HG03103 (cell line): ENCODE data around the gene C20orf141.
"Not testable (repeated sequence)": the region's sequence is repeated elsewhere in the genome, so short reads cannot be mapped to it uniquely, and the experiment has no call there.

Source experiments
- ATAC-seq: cut with Tn5 transposase; IDR thresholded peaks from one replicate; pipeline ENCODE4 v1.9.1; 2021; ENCODE audit warnings: low read depth; ENCODE audit not compliant: unreplicated experiment

C20orf141 gene

GRCh38 chr20:2814587-2815051 is at the start of gene C20orf141:
C20orf141 (plus strand) TSS chr20:2814987; CDS start chr20:2815185, 198 bp downstream.
- ATAC-seq = no peak

- no peak for ATAC-seq
These were observed 46.8 kb upstream of the C20orf141 start for GRCh38 chr20:2767768-2768631.

- no peak for ATAC-seq
These were observed 46.2 kb upstream of the C20orf141 start for GRCh38 chr20:2768632-2769015.

GRCh38 chr20:2770091-2770490 is 44.7 kb upstream of the C20orf141 start:
- ATAC-seq = not testable (repeated sequence)

GRCh38 chr20:2771631-2772080 is 43.1 kb upstream of the C20orf141 start:
- ATAC-seq = no peak

GRCh38 chr20:2773812-2774211 is 41.0 kb upstream of the C20orf141 start:
- no peak for ATAC-seq

- ATAC-seq = no peak
These were observed 39.6 kb upstream of the C20orf141 start for GRCh38 chr20:2775139-2775538.

GRCh38 chr20:2778602-2779321 is 36.0 kb upstream of the C20orf141 start:
- no peak for ATAC-seq

- no peak for ATAC-seq
These were observed 33.8 kb upstream of the C20orf141 start for GRCh38 chr20:2780948-2781347.

- ATAC-seq = no peak
These were observed 30.8 kb upstream of the C20orf141 start for GRCh38 chr20:2783908-2784566.

GRCh38 chr20:2793471-2793870 is 21.3 kb upstream of the C20orf141 start:
- ATAC-seq = no peak

- no peak for ATAC-seq
These were observed 20.5 kb upstream of the C20orf141 start for GRCh38 chr20:2794202-2794748.

- no peak for ATAC-seq
These were observed 19.8 kb upstream of the C20orf141 start for GRCh38 chr20:2794866-2795447.

- no peak for ATAC-seq
These were observed 19.3 kb upstream of the C20orf141 start for GRCh38 chr20:2795451-2795850.

GRCh38 chr20:2796011-2796660 is 18.7 kb upstream of the C20orf141 start:
- no peak for ATAC-seq

- ATAC-seq = no peak
These were observed 17.4 kb upstream of the C20orf141 start for GRCh38 chr20:2797136-2797983.

GRCh38 chr20:2798095-2798805 is 16.5 kb upstream of the C20orf141 start:
- ATAC-seq = no peak

- ATAC-seq = no peak
These were observed 16.0 kb upstream of the C20orf141 start for GRCh38 chr20:2798814-2799213.
